Activated naive CD4-positive, alpha-beta T cell treated with anti-CD3 and anti-CD28 coated beads, Interleukin-2, amount 10 ng/mL, durations not matched to agents 7 days and 5 days (primary cell): Measurements from ENCODE around the gene CDO1.
A peak's percentile ranks its signal among the peaks of the same experiment; 100 is the strongest.

ENCODE experiments used
- CTCF ChIA-PET: fragments of 350-600 bp; sonication (Branson Sonifier 250); formaldehyde crosslinking; loops from one replicate; lab custom pipeline; 2021; ENCODE audit warnings: antibody characterized with exemption; lab: Charles Lee
- DNase-seq: peaks from one replicate; pipeline ENCODE4 v3.0.0-alpha.2; 2020
- H3K27ac Mint-ChIP-seq: one replicate; pipeline ENCODE4 v1.8.0; 2021; ENCODE audit warnings: mild to moderate bottlenecking, moderate library complexity, mixed read lengths
- H3K27me3 Mint-ChIP-seq: one replicate; pipeline ENCODE4 v1.8.0; 2021; ENCODE audit warnings: mild to moderate bottlenecking, mixed read lengths
- H3K36me3 Mint-ChIP-seq: one replicate; pipeline ENCODE4 v1.8.0; 2021; ENCODE audit warnings: mixed read lengths
- H3K4me1 Mint-ChIP-seq: one replicate; pipeline ENCODE4 v1.8.0; 2021; ENCODE audit warnings: mixed read lengths
- H3K4me3 Mint-ChIP-seq: one replicate; pipeline ENCODE4 v1.8.0; 2021; ENCODE audit warnings: mild to moderate bottlenecking, moderate library complexity, mixed read lengths
- H3K9me3 Mint-ChIP-seq: one replicate; pipeline ENCODE4 v1.8.0; 2021; ENCODE audit warnings: mixed read lengths

CDO1 gene

GRCh38 chr5:115816226-115817081 is at the start of gene CDO1:
TSS of gene CDO1 (minus strand) at chr5:115816659. CDS start at chr5:115816397, 262 bp downstream.
- H3K4me1 Mint-ChIP-seq: peaks cover 29% of the 10 kb centered on the region
- peak; percentile 56 for DNase-seq
- CTCF ChIA-PET: interaction anchor here (0.7 kb wide), 1 partner anchor 11 kb away, joined by 4 read pairs; no protein-coding TSS in a partner anchor
- H3K27me3 Mint-ChIP-seq: peaks cover 76% of the 10 kb centered on the region
- H3K36me3 Mint-ChIP-seq: peaks cover 8% of the 10 kb centered on the region
- H3K9me3 Mint-ChIP-seq: no peaks in the 10 kb centered on the region
- H3K27ac Mint-ChIP-seq: no peak within 1 kb of the TSS
- H3K4me3 Mint-ChIP-seq: peak within 1 kb of the TSS; percentile 65

- Mint-ChIP-seq H3K9me3 (no peaks in the 10 kb centered on the region), H3K4me1 (peaks cover 3% of the 10 kb centered on the region), H3K36me3 (peaks cover 5% of the 10 kb centered on the region), H3K4me3 (no peak overlapping the region), H3K27ac (no peak overlapping the region), H3K27me3 (no peaks in the 10 kb centered on the region)
- no peak for DNase-seq
- CTCF ChIA-PET: no interaction called here
These were observed 42.9 kb upstream of the CDO1 start for GRCh38 chr5:115859378-115859777.

- Mint-ChIP-seq H3K36me3 (peaks cover 12% of the 10 kb centered on the region), H3K27ac (no peak overlapping the region), H3K9me3 (peaks cover 8% of the 10 kb centered on the region), H3K4me3 (no peak overlapping the region), H3K27me3 (no peaks in the 10 kb centered on the region), H3K4me1 (peaks cover 3% of the 10 kb centered on the region)
- CTCF ChIA-PET: no interaction called here
- DNase-seq: no peak
These were observed 41.9 kb upstream of the CDO1 start for GRCh38 chr5:115858396-115858795.

GRCh38 chr5:115857626-115858349 is 41.3 kb upstream of the CDO1 start:
- peaks cover 3% of the 10 kb centered on the region for H3K4me1 Mint-ChIP-seq
- no peaks in the 10 kb centered on the region for H3K27me3 Mint-ChIP-seq
- no peak for DNase-seq
- CTCF ChIA-PET: no interaction called here
- H3K36me3 Mint-ChIP-seq: peaks cover 15% of the 10 kb centered on the region
- H3K27ac Mint-ChIP-seq: no peak overlapping the region
- no peak overlapping the region for H3K4me3 Mint-ChIP-seq
- H3K9me3 Mint-ChIP-seq: peaks cover 11% of the 10 kb centered on the region

- Mint-ChIP-seq H3K36me3 (peaks cover 15% of the 10 kb centered on the region), H3K4me3 (no peak overlapping the region), H3K4me1 (peaks cover 3% of the 10 kb centered on the region), H3K27ac (no peak overlapping the region), H3K27me3 (no peaks in the 10 kb centered on the region), H3K9me3 (peaks cover 11% of the 10 kb centered on the region)
- CTCF ChIA-PET: no interaction called here
- no peak for DNase-seq
These were observed 40.6 kb upstream of the CDO1 start for GRCh38 chr5:115857057-115857479.

- no peak overlapping the region for H3K27ac Mint-ChIP-seq
- H3K4me1 Mint-ChIP-seq: peaks cover 3% of the 10 kb centered on the region
- H3K36me3 Mint-ChIP-seq: peaks cover 13% of the 10 kb centered on the region
- DNase-seq: no peak
- no peak overlapping the region for H3K4me3 Mint-ChIP-seq
- CTCF ChIA-PET: interaction anchor here (0.6 kb wide), 1 partner anchor 15 kb away, joined by 3 read pairs; the partner anchor contains the start of gene ATG12
- peaks cover 11% of the 10 kb centered on the region for H3K9me3 Mint-ChIP-seq
- no peaks in the 10 kb centered on the region for H3K27me3 Mint-ChIP-seq
These were observed 39.5 kb upstream of the CDO1 start for GRCh38 chr5:115855959-115856358.

GRCh38 chr5:115854139-115854538 is 37.7 kb upstream of the CDO1 start:
- H3K9me3 Mint-ChIP-seq: peaks cover 11% of the 10 kb centered on the region
- no peak overlapping the region for H3K27ac Mint-ChIP-seq
- H3K4me1 Mint-ChIP-seq: peaks cover 3% of the 10 kb centered on the region
- peaks cover 13% of the 10 kb centered on the region for H3K36me3 Mint-ChIP-seq
- DNase-seq: no peak
- CTCF ChIA-PET: no interaction called here
- H3K27me3 Mint-ChIP-seq: no peaks in the 10 kb centered on the region
- H3K4me3 Mint-ChIP-seq: no peak overlapping the region

GRCh38 chr5:115850744-115851416 is 34.4 kb upstream of the CDO1 start:
- Mint-ChIP-seq H3K36me3 (peaks cover 10% of the 10 kb centered on the region), H3K4me1 (no peaks in the 10 kb centered on the region), H3K27me3 (no peaks in the 10 kb centered on the region), H3K27ac (no peak overlapping the region), H3K9me3 (peaks cover 11% of the 10 kb centered on the region), H3K4me3 (no peak overlapping the region)
- CTCF ChIA-PET: no interaction called here
- DNase-seq: no peak

GRCh38 chr5:115849258-115849798 is 32.9 kb upstream of the CDO1 start:
- CTCF ChIA-PET: no interaction called here
- H3K9me3 Mint-ChIP-seq: peaks cover 11% of the 10 kb centered on the region
- no peak for DNase-seq
- no peak overlapping the region for H3K27ac Mint-ChIP-seq
- peaks cover 12% of the 10 kb centered on the region for H3K36me3 Mint-ChIP-seq
- H3K4me1 Mint-ChIP-seq: peaks cover 9% of the 10 kb centered on the region
- H3K4me3 Mint-ChIP-seq: no peak overlapping the region
- no peaks in the 10 kb centered on the region for H3K27me3 Mint-ChIP-seq

GRCh38 chr5:115847290-115847689 is 30.8 kb upstream of the CDO1 start:
- Mint-ChIP-seq H3K9me3 (no peaks in the 10 kb centered on the region), H3K27me3 (no peaks in the 10 kb centered on the region), H3K27ac (no peak overlapping the region), H3K4me1 (peaks cover 27% of the 10 kb centered on the region), H3K36me3 (peaks cover 6% of the 10 kb centered on the region), H3K4me3 (no peak overlapping the region)
- no peak for DNase-seq
- CTCF ChIA-PET: no interaction called here

GRCh38 chr5:115844321-115844817 is 27.9 kb upstream of the CDO1 start:
- Mint-ChIP-seq H3K4me3 (no peak overlapping the region), H3K27ac (no peak overlapping the region), H3K36me3 (peaks cover 9% of the 10 kb centered on the region), H3K9me3 (no peaks in the 10 kb centered on the region), H3K4me1 (peaks cover 41% of the 10 kb centered on the region), H3K27me3 (no peaks in the 10 kb centered on the region)
- DNase-seq: no peak
- CTCF ChIA-PET: interaction anchor here (0.9 to 2.0 kb wide), 3 partner anchors 209 to 535 kb away, joined by 3 to 9 read pairs (median 4); no protein-coding TSS in a partner anchor

- H3K4me3 Mint-ChIP-seq: peak overlapping the region; percentile 98
- H3K27ac Mint-ChIP-seq: no peak overlapping the region
- CTCF ChIA-PET: interaction anchor here (2.0 kb wide), 1 partner anchor 208 kb away, joined by 9 read pairs; no protein-coding TSS in a partner anchor
- no peak for DNase-seq
- no peaks in the 10 kb centered on the region for H3K9me3 Mint-ChIP-seq
- H3K27me3 Mint-ChIP-seq: no peaks in the 10 kb centered on the region
- H3K36me3 Mint-ChIP-seq: peaks cover 11% of the 10 kb centered on the region
- peaks cover 48% of the 10 kb centered on the region for H3K4me1 Mint-ChIP-seq
These were observed 27.1 kb upstream of the CDO1 start for GRCh38 chr5:115843444-115844130.

- Mint-ChIP-seq H3K4me1 (peaks cover 54% of the 10 kb centered on the region), H3K9me3 (no peaks in the 10 kb centered on the region), H3K4me3 (peak overlapping the region; percentile 98), H3K27me3 (no peaks in the 10 kb centered on the region), H3K27ac (peak overlapping the region; percentile 95), H3K36me3 (peaks cover 13% of the 10 kb centered on the region)
- CTCF ChIA-PET: interaction anchor here (1.0 to 2.0 kb wide), 2 partner anchors 208 to 226 kb away, joined by 3 to 9 read pairs; no protein-coding TSS in a partner anchor
- DNase-seq: no peak
These were observed 26.5 kb upstream of the CDO1 start for GRCh38 chr5:115842952-115843351.
